HCT116 (cell line): Measurements from ENCODE around the gene EIF4G2.

Experiments used
- CTCF ChIP-seq, 3 experiments: fragments of 200-600 bp in 1 of 3; sonication (generic) in 1 of 3; IDR thresholded peaks in 2 of 3; conservative IDR thresholded peaks in 1 of 3; 2 replicates each; pipeline ENCODE4 v1.5.1; 2012 to 2017; ENCODE audit warnings: low read depth in 2 of 3, low read length in 2 of 3, antibody characterized with exemption in 1 of 3, borderline replicate concordance in 1 of 3, control low read depth in 1 of 3, mild to moderate bottlenecking in 1 of 3, mixed read lengths in 1 of 3, mixed run types in 1 of 3, moderate library complexity in 1 of 3; ENCODE audit not compliant: insufficient read depth in 1 of 3
- EZH2 ChIP-seq: fragments of 200-600 bp; sonication (generic); IDR thresholded peaks from 2 replicates; pipeline ENCODE4 v1.6.1; 2017; ENCODE audit warnings: antibody characterized with exemption, mixed run types
- TF ChIP-seq, protein P1 (sequence below): IDR thresholded peaks from 2 replicates; pipeline ENCODE4 v1.6.1; 2012; ENCODE audit warnings: low read depth

DNA sequence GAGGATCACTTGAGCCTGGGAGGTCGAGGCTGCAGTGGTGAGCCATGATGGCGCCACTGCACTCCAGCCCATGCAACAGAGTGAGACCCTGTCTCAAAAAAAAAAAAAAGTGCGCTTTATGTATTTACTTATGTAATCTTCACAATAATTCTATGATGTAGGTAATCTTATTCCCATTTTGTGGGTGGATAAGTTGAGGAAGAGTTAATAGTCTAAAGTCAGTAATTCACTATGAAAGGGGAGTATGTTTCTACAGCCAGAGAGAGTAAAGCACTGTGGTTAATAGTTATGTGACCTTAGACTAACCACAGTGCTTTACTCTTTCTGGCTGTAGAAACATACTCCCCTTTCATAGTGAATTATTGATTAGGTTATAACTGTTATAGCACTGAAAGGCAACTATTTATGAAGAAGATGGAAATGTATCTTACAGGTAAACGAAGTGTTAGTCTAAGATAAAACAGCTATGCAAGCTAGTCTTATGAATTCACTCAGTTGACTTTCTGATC, 45.8 kb downstream of the EIF4G2 start:
- no peak for TF ChIP-seq EZH2
- TF ChIP-seq, protein P1, sequence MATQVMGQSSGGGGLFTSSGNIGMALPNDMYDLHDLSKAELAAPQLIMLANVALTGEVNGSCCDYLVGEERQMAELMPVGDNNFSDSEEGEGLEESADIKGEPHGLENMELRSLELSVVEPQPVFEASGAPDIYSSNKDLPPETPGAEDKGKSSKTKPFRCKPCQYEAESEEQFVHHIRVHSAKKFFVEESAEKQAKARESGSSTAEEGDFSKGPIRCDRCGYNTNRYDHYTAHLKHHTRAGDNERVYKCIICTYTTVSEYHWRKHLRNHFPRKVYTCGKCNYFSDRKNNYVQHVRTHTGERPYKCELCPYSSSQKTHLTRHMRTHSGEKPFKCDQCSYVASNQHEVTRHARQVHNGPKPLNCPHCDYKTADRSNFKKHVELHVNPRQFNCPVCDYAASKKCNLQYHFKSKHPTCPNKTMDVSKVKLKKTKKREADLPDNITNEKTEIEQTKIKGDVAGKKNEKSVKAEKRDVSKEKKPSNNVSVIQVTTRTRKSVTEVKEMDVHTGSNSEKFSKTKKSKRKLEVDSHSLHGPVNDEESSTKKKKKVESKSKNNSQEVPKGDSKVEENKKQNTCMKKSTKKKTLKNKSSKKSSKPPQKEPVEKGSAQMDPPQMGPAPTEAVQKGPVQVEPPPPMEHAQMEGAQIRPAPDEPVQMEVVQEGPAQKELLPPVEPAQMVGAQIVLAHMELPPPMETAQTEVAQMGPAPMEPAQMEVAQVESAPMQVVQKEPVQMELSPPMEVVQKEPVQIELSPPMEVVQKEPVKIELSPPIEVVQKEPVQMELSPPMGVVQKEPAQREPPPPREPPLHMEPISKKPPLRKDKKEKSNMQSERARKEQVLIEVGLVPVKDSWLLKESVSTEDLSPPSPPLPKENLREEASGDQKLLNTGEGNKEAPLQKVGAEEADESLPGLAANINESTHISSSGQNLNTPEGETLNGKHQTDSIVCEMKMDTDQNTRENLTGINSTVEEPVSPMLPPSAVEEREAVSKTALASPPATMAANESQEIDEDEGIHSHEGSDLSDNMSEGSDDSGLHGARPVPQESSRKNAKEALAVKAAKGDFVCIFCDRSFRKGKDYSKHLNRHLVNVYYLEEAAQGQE: no peak
- no peak for TF ChIP-seq CTCF (IDR thresholded peaks at IDR 0.05 in 2 of 3, conservative IDR thresholded peaks at IDR 0.05 in 1 of 3; ENCODE audit: borderline replicate concordance in 1 of 3, insufficient read depth in 1 of 3, low read depth in 2 of 3, low read length in 2 of 3)
